Measurements from ENCODE around the gene POLR3GL.

DNA sequence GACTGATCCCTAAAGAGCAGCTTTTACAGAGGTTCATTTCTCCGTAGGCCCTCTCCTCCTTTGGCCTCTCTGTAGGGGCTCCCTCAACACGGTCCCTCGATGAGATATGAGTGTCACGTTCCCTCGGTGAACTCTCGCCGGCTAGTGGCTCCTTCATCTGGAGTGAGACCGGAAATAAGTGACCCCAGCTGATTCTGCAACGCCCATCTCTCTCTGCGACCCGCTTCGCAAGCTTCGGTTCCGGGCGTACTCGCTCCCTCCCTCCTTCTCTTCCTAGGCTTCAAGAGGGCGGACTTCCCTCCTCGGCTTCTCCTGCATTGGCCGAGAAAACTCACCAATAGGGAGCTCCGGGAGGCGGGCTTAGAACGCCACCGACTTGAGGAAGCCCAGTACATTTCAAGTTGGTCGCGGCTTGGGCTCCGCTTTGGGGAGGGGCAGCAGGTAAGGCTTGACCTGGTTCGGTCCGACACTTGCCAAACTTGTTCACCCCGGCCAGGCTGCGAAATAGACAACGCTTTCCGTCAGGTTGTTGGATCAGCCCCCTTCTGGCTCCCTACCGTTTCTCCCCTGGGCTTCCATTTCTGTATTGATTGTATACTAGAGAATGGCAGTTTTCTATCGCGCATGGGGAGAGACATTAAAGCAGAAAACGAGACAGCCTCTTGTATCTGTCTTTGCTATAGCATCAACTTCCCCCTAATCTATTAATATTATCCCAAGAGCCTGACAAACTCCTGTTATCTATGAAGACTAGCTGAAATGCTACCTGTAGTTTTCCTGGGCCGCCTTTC, at the start of gene POLR3GL, which contains the start of gene ANKRD34A:
- TF ChIP-seq, protein P1, sequence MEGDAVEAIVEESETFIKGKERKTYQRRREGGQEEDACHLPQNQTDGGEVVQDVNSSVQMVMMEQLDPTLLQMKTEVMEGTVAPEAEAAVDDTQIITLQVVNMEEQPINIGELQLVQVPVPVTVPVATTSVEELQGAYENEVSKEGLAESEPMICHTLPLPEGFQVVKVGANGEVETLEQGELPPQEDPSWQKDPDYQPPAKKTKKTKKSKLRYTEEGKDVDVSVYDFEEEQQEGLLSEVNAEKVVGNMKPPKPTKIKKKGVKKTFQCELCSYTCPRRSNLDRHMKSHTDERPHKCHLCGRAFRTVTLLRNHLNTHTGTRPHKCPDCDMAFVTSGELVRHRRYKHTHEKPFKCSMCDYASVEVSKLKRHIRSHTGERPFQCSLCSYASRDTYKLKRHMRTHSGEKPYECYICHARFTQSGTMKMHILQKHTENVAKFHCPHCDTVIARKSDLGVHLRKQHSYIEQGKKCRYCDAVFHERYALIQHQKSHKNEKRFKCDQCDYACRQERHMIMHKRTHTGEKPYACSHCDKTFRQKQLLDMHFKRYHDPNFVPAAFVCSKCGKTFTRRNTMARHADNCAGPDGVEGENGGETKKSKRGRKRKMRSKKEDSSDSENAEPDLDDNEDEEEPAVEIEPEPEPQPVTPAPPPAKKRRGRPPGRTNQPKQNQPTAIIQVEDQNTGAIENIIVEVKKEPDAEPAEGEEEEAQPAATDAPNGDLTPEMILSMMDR (conservative IDR thresholded peaks at IDR 0.05; ENCODE audit: low read length), result no peak
- TF ChIP-seq EZH2phosphoT487 (IDR thresholded peaks at IDR 0.05; ENCODE audit: borderline replicate concordance, low read depth, low read length), result no peak
